GM18868 (cell line): ENCODE data around the gene DAGLA.

Source experiments
- ATAC-seq: cut with Tn5 transposase; IDR thresholded peaks from one replicate; pipeline ENCODE4 v1.9.1; 2021; ENCODE audit warnings: mild to moderate bottlenecking, moderate library complexity; ENCODE audit not compliant: unreplicated experiment

DAGLA gene

DNA sequence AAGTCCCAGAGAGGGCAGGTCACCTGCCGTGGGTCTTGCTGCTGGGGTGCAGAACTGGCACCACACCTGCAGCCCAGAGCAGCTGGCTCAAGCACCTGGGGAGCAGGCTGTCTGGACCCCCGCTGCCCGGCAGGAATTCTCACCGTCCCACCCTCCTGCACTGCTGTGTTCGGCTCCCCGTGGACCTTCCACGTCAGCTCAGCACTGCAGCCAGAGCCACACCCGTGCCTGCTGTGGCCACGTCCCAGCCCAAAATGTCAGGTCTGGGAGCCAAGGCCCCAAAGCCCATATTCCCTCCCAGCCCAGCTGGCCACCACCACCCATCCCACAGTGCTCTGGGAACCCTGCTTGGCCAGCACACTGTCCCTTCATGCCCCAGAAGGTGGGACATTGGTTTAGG, 44.2 kb downstream of the DAGLA start:
- no peak for ATAC-seq

DNA sequence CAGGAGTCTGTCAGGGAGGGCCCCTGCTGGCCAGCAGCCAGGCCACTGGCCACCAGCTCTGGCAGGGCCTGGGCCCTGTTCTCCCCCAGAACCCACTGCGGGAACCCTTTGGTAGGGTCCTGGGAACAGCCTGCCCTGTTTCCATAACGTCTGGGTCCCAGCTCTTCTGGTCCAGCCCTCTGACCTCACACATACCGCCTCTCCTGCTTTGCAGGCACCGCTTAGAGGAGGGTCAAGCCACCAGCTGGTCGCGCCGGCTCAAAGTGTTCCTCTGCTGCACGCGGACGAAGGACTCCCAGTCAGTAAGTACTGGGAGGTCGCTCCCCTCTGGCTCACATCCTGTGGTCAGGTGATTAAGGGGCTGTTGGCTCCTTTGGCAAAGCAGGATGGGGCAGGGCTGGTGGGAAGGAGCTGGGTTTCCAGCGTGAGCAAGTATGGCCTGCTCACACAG, 45.6 kb downstream of the DAGLA start:
- ATAC-seq = no peak

DNA sequence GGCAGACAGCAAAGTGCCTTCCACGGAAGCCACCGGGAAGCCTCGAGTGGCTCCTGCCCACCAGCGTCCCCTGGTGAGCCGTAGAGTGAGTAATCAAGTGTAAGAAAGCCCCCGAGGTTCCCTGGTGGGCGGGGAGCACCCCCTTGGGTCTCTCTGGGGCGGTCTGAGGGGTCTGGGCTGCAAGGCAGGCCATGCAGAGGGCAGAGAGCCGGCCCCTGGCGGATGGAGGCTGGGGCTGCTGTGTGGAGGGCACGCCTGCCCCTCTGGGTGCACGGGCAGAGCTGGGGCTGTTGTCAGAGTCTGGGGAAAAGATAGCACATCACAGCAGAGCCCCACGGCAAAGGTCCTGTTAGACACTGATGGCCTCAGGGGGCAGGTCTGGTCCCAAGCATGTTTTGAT, 46.6 kb downstream of the DAGLA start:
- no peak for ATAC-seq

DNA sequence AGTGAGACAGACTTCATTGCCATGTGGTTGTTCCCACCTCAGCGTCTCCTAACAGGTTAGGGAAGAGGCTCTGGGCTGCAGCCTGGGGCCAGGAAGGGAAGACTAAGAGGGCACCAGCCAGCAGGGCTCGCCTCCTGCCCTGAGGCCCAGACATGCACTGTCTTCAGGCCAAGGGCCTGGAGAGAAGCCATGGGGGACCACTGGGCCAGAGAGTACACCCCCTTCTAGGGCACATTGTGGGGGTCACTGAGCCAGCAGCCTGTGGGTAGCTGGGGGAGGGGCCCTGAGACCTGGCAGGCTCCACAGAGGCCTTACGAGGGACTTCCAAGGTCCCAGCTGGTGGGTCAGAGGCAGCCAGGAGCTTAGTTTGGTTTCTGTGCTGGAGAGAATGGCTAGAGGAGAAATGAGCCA, 47.2 kb downstream of the DAGLA start:
- ATAC-seq = no peak

DNA sequence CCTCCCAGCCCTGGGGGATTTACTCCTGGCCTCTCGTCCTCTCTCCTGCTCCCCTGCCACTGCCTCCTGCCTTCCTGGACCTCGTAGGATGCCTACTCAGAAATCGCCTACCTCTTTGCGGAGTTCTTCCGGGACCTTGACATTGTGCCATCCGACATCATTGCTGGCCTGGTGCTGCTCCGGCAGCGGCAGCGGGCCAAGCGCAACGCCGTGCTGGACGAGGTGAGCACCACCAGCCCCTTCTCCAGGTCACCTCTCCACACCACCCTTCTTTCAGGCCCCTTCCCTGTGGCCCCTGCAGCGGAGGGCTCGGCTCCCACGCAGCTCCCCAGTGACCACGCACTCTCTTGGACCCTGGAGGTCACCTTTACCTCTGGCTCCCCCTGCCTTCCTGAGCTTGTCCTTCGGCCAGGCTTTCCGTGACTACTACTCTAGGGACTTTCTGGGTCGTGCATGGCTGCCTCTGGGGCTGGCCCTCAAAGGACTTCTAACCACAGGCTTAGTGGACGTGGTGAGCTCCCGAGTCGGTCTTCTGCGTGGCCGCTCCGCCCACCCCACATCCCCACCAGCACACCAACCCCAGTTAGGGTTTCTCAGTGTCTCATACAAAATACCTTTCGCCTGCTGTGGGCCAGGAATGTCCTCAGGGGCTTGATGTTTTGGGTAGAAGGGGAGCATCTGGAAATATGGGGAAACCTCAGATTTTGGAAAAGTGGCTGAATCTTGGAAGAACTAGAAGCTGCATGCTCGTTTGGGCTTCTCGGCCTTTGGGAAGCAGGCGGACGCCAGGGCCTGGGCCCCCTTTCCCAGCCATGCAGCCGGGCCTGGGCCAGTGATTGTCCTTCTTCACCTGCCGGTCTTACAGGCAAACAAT, 48.1 kb downstream of the DAGLA start:
- no peak for ATAC-seq

DNA sequence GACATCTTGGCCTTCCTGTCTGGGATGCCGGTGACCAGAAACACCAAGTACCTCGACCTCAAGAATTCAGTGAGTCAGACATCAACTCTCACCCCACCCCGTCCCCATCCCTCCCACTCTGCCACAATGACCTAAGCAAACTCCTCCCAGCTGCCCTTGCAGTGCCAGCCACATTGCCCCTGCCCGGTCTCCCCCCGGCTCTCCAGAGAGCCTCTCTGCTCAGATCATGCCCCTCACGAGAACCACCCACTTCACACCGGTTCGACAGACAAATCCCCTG, 48.7 kb downstream of the DAGLA start:
- ATAC-seq = no peak

DNA sequence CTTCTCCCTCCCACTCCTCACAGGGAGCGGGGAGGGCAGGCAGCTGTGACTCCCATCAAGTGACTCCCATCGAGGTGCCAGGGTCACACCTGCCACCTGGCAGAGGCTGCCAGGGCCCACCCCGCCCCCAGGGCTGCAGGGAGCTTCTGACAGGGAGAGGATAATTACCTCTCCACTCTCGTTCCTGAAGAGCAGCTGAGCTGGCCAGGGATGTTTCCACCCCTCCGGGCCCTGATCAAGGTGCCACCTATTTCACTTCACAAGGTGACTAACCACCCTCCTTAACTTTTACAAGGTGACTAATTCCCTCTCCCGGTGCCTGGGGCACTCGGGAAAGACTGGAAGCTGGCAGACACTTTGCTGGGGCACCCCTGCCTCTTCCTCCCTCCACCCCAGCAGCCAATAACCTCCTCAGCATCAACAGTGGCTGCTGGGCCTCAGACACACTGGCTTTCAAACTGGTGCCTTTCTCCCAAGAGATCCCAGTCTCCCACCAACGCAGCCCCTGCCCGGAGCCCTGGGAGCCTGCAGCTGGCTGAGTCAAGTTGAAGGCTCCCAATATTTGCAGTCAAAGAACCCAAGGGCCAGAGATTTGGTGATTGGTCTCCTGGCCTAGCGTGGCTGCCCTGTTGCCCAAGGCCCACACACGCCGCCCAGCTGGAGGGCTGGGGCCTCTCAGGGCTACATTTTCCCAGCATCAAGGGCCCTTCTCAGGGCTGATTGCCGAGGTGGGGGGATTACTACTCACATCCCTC, 50.2 kb downstream of the DAGLA start:
- ATAC-seq = no peak

DNA sequence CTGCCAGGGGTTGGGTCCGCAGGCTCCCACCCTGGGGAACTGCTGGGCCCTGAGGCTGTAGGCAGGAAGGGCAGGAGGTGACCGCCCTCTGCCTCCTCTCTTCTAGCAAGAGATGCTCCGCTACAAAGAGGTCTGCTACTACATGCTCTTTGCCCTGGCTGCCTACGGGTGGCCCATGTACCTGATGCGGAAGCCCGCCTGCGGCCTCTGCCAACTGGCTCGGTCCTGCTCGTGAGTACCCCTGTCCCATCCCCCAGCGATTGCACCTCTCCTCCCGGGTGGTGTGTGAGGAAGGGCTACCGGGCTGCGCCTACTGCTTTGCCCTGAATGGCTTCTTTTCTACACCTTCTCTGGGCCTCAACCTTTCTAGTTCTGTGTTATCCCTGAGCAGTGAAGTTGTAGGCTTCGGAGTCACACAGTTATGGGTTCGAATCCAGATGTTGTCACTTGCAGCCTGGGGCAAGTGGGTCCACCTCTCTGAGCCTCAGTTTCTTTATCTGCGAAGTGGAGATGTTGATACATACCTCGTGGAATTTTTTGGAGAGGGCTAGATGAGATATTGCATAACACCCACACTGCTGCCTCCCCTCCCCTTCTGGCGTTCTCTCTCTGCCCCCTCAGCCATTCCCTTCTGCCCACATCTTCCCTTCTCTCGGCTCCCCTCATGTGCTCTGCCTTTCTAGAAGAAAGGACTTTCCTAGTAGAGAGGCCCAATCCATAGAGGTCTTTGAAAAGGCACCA, 51.2 kb downstream of the DAGLA start:
- ATAC-seq = no peak

DNA sequence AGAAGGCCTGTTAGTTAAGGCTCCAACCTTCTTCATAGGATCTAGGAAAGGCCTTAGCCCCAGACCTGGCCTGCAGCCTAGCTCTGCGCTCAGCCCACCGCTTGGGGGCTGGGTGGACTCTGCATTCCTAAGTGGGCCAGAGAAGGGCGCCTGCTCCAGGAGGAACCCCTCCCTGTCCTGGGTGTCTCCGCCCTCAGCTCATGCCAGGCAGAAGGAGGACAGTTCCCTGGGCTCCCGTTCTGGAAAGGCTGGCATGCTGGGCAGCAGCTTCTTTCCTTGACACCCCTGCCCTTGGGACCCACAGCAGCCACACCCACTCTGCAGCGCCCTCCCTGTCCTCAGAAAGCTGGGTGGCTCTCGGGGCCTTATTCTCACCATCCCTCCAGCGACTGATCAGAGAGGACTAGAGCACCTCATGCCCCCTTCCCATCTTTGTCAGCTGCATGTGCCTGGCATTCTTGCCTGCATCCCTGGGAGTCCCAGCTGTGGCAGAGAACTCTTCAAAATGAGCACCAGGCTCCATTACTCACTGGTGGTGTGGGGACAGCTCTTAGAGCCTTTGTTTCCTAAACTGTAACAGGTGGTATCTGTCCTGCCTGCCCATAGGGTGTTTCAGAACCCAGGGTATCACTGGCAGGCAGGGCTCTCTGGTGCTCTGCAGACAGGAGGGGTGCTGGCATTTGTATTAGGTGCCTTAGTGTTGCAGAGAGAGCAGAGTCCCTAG, 51.9 kb downstream of the DAGLA start:
- ATAC-seq = no peak

DNA sequence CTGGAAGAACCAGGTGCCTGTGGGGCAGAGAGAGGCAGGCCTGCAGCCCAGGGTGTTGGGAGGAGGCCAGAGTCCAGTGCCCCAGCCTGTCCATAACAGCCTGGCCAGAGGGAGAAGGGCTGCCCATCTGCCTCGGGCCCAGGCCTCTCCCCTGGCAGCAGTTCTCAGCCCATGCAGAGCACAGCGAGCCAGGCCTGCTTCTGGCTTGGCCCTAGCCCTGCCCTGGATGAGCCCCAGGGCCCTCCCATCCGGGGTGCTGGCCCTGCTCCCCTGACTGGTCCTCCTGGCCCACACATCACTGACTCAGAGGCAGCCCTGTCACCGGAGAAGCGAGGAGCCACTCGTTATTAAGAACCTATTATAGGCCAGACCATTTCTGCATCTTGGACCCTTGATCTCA, 52.5 kb downstream of the DAGLA start:
- no peak for ATAC-seq

DNA sequence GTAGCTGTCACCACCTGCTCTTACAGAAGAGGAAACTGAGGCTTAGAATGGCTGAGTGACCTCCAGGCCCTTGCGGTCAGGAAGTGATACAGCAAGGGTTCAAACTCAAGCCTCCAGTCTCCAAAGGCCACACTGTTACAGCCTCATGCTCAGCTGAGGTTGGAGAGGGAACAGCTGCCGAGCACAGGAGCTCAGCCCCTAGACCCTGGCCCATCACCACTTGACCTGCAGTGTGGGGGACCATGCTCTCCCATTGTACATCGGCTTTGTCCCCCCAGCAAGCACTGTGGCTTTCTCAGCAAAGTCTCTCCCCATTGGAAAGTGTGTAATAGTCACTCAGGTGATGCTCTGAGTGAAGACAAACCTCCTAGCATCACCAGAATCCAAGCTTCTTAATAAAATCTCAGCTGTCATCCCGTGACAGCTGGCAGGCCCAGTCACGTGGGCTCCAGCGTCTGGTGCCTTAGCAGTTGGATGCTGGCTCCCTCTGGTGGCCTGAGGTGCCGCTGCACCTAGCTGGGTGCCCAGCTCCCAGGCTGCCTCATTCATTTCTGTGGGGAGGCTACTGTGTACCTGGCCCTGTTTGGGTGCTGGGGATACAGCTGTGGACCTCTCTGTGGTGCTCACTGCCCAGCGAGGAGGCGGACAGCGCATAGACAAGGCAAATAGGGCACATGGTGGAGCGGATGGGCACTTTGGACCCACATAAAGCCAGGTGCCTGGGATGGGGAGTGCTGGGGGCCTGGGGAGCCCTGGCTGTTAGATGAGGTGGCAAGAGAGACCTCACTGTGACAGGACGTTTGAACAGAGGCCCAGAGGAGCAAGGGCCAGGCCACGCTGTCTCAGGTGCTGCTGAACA, 53.2 kb downstream of the DAGLA start:
- peak; percentile 88 for ATAC-seq

DNA sequence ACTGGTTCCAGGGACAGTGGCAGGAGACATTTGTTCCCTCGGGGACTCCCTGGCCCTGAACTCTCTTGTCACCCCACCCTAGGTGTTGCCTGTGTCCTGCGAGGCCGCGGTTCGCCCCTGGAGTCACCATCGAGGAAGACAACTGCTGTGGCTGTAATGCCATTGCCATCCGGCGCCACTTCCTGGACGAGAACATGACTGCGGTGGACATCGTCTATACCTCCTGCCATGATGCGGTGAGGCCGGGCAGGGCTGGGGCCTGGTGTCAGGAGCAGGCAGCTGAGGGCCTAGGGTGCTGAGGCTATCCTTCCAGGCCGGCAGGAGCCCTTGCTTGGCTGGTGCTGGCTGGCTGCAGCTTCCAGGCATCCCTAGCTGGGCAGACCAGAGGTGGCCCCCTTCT, 54.6 kb downstream of the DAGLA start:
- ATAC-seq = no peak

DNA sequence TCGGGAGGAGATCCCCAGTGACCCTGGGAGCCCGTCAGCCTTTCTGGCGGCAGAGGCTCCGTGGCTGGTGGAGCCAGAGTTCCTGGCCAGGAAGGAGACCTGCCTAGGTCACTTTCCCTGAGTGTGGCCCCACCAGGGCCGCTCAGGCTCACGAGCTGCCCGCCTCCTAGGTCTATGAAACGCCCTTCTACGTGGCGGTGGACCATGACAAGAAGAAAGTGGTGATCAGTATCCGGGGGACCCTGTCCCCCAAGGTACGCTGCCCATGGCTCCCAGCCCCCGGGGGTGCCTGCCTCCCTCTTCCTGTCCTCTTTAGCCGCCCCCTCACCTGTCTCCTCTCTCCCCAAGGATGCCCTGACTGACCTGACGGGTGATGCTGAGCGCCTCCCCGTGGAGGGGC, 55.2 kb downstream of the DAGLA start:
- no peak for ATAC-seq

DNA sequence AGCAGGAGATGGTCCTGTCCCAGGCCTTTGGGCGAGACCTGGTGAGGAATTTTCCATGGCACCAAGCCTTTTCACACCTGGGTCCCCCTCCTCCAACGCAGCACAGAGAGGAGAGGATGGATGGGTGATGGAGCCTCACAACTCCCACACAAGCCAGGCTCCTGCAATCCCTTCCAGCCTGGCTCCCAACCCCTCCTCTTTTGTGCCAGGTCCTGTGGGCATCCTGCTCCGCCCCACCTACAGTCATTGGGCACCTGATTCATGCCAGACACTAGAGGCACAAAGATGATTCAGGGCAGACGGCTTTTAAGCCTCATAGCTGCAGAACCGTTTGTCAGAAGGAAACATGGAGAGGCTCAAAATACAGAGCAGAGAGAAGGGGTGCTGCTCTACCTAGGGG, 56.1 kb downstream of the DAGLA start:
- ATAC-seq = no peak

DNA sequence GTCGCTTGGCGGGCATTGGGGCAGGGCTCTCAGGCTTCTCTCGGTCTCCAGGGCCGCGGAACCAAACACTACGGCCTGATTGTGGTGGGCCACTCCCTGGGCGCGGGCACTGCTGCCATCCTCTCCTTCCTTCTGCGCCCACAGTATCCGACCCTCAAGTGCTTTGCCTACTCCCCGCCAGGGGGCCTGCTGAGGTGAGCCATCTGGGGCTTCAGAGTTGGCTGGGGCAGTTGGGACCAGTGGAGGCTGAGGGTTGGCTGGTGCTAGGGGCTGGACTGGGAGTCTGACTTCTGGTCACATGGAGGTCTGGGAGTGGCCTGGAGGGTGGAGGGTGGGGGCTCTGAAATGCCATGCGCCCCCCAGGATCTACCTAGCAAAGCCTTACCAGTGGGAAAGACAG, 56.9 kb downstream of the DAGLA start:
- no peak for ATAC-seq

DNA sequence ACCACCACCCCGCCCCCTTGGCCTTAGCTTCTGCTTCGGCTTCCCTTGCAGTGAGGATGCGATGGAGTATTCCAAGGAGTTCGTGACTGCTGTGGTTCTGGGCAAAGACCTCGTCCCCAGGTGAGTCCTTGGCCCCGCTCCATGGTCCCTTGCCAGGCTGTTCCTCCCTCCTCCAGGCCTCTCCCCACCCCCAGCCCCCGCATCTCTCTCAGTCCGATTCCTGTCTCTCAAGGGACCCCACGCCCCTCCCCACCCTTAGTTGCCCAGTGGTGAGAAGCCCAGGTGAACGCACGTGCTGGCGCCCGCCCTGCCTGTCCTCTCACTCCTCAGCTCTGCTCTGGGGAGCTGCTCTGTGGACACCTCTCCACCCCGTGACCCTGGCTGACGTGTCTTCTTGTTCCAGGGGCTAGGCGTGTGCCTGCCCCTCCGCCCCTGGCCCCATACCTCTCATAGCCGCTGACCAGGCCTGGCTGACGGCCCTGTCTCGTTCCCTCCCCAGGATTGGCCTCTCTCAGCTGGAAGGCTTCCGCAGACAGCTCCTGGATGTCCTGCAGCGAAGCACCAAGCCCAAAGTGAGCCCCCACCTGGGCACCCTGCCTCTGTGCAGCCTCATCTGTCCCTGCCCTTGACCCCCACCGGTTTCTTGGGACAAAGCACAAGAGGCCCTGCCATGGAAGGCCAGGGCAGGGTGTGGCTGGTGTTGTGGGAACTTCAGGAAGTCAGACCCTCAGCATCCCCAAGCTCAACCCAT, 57.6 kb downstream of the DAGLA start:
- ATAC-seq = no peak

DNA sequence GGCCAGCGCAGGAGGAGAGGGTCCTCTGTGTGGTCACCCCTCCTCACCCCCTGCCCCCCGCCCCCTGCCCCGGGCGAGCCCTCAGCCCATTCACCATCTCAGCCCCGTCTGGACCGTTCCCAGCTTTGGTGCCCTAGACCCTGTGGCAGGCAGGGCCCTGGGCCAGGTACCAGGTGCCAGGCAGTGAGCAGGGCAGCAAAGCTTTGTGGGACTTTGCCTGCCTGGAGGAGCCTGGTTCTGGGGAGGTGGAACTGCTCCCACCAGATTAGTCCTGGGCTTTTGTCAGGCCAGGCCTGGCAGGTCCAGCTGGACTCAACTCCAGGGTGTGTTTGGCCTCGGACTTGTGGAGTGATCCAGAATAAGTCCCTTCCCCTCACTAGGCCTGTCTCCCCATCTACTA, 58.6 kb downstream of the DAGLA start:
- ATAC-seq = no peak

DNA sequence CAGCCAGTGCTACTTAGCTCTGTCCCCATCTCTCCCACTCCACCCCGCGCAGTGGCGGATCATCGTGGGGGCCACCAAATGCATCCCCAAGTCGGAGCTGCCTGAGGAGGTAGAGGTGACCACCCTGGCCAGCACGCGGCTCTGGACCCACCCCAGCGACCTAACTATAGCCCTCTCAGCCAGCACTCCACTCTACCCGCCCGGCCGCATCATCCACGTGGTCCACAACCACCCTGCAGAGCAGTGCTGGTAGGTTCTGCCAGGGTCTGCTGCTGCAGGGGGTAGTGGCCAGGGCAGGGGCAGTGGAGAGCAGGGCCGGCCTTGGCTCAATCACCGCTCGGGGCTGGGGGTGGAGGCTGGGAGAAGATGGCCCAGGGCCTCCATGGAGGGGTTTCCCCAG, 59.2 kb downstream of the DAGLA start:
- ATAC-seq = no peak

DNA sequence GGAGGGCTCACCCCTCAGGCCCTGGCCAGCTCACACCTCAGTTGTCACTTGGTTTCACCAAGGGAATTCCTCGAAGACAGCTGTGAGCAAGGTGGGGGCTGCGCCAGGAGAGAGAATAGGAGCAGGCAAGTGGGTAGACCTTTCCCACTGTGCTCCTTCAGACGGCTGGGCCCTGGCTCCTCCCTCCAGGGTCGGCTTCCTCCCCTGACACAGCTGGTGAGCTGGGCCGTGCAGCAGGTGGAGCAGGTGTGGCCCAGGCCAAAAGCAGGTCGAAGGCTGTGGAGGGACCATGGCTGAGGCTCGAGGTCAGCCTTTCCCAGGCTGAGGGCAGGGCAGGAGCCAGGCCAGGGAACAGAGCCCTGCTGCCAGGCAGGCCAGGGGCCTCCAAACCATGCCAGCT, 59.8 kb downstream of the DAGLA start:
- no peak for ATAC-seq

DNA sequence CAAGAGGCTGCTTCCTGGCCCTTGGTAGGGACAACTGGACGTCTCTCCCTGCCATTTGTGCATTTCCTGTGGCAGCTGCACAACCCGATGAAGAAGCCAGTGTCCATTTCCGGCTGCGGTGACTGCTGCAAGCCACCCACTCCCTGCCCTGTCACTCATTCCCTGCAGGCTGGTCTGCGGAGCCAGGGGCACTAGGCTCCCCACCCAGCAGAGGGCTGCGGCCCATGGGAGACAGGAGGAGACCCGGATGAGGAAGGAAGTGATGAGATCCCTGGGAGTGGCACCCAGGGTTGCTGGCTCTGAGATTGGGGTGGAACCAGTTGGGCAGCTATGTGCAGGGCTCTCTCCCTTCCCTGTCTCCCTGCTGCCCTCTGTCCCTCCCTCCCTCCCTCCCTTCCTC, 62.2 kb downstream of the DAGLA start:
- no peak for ATAC-seq
